Ovary (tissue), 3 donors: ENCODE results near the gene MPHOSPH9.

Source experiments
- EP300 ChIP-seq: sonication (generic); formaldehyde crosslinking; IDR thresholded peaks from one replicate; pipeline ENCODE4 v1.6.1; 2017; ENCODE audit warnings: antibody characterized with exemption
- POLR2A ChIP-seq: fragments of 450-650 bp; IDR thresholded peaks from one replicate; pipeline ENCODE4 v1.6.1; 2017; ENCODE audit warnings: antibody characterized with exemption, mild to moderate bottlenecking, moderate library complexity
- TF ChIP-seq, protein P1 (sequence below), 3 donors: fragments of 450-650 bp in 2 of 3; fragments of 200-600 bp in 1 of 3; IDR thresholded peaks; one replicate each; pipeline versions ENCODE4 v1.5.1 to v1.8.0; 2016 to 2022; ENCODE audit warnings: antibody characterized with exemption in 3 of 3, mild to moderate bottlenecking in 1 of 3
- donor health status: DM: no; HTN: no; CAD: no.

DNA sequence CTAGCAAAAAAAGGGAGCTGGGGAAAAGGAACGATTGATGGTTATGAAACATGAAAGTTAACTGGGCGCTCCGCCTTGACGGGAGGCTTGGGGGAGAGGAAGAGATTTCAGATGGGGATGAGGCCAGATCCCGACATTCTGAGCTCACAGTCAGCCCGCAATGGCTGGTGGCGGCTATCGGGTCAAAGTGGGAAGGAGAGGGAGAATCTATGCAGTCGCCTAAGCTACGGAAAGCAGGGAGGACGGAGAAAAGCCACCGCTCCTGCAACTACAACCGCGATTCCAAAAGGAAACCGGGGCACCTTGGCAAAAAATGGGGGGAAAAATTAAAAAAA is 502 bp downstream of the MPHOSPH9 start:
- TF ChIP-seq, protein P1, sequence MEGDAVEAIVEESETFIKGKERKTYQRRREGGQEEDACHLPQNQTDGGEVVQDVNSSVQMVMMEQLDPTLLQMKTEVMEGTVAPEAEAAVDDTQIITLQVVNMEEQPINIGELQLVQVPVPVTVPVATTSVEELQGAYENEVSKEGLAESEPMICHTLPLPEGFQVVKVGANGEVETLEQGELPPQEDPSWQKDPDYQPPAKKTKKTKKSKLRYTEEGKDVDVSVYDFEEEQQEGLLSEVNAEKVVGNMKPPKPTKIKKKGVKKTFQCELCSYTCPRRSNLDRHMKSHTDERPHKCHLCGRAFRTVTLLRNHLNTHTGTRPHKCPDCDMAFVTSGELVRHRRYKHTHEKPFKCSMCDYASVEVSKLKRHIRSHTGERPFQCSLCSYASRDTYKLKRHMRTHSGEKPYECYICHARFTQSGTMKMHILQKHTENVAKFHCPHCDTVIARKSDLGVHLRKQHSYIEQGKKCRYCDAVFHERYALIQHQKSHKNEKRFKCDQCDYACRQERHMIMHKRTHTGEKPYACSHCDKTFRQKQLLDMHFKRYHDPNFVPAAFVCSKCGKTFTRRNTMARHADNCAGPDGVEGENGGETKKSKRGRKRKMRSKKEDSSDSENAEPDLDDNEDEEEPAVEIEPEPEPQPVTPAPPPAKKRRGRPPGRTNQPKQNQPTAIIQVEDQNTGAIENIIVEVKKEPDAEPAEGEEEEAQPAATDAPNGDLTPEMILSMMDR (IDR thresholded peaks at IDR 0.05), result no peak
- TF ChIP-seq POLR2A (no peak), EP300 (no peak)
